Left renal pelvis (tissue), 4 donors: Measurements from ENCODE around the gene NOXA1. TPM values are rescaled to one million over a fixed set of nuclear protein-coding genes. Genes with fewer than 3 reads are reported as not detected.
"Not testable (repeated sequence)": the region's sequence is repeated elsewhere in the genome, so short reads cannot be mapped to it uniquely, and the experiment has no call there.

ENCODE experiments used
- DNase-seq, 4 donors: peaks; one replicate each; pipeline ENCODE4 v3.0.0-alpha.2; 2013; ENCODE audit warnings: low read depth in 4 of 4, low spot score in 3 of 4
- polyA plus RNA-seq, 4 donors: library from polyadenylated mRNA; unstranded; fragments of 120-200 nt; gene quantifications; one replicate each; pipeline ENCODE4 v1.2.1, GENCODE V29; 2013; ENCODE audit not compliant: insufficient read length in 4 of 4

Gene NOXA1
- polyA plus RNA-seq, 4 donors: 2.5 to 10.9 (median 4.3) TPM

- no peak for DNase-seq
These were observed 13.8 kb downstream of the NOXA1 start for GRCh38 chr9:137436761-137437600.

GRCh38 chr9:137437691-137438590 lies 14.7 kb downstream of the NOXA1 start:
- no peak for DNase-seq

- no peak for DNase-seq
These were observed 15.5 kb downstream of the NOXA1 start for GRCh38 chr9:137438591-137439157.

DNA sequence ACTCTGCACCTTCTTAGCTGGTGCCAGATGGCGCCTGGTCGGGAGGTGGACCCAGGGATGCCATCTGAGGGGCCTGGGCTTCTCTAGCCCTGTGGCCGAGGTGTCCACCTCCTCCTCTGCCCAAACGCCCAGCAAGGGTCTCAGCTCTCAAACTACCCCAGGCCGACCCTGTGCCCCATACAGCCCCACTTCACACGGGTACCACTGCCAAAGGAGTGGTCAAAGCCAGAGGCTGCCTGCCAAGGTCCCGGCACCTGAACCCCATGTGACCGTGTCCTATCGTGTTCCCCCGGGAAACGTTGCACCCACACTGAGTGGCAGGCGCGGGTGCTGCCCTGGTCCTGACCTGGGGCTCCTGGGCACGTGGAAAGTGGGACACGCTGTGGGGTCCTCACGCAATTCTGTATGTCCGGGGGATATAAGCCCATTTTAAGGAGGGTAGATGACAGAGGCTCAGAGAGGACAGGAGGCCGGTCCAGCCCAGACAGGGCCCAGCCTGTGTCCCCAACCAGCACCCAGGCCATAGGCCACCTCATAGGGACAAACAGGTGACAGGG lies 16.0 kb downstream of the NOXA1 start:
- no peak for DNase-seq

GRCh38 chr9:137441289-137441934 lies 18.2 kb downstream of the NOXA1 start, which contains the start of gene ENTPD8:
TSS of gene ENTPD8 (minus strand) at chr9:137441357. CDS start at chr9:137438285, 3,072 bp downstream.
- no peak for DNase-seq

- no peak for DNase-seq
These were observed 18.7 kb downstream of the NOXA1 start for GRCh38 chr9:137441935-137442321.

GRCh38 chr9:137444106-137444790 lies 21.1 kb downstream of the NOXA1 start:
- no peak for DNase-seq

- DNase-seq: no peak
These were observed 22.1 kb downstream of the NOXA1 start for GRCh38 chr9:137445275-137445807.

DNA sequence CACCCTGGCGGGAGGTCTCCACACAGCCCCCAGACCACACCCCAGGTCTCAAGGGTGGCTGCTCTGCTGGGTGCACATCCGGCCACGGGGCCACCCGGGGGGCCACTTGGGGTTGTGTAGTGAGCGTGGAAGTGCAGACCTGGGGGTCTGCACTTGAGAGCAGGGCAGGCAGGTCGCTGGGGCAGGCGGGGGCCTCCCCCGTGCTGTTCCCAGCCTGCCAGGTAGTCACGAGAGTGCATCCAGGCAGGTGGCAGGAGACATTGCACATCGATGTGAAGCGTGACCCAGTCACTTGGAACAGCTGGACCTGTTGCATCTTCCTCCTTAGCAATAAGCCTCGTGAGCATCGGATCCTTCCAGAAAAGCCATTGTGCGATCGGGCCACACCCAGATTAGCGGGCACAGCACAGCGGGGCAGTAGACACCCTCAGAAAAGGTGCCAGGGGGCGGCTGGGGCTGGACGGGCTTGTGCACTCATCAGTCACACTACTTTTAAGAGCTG lies 22.8 kb downstream of the NOXA1 start:
- DNase-seq: no peak

DNA sequence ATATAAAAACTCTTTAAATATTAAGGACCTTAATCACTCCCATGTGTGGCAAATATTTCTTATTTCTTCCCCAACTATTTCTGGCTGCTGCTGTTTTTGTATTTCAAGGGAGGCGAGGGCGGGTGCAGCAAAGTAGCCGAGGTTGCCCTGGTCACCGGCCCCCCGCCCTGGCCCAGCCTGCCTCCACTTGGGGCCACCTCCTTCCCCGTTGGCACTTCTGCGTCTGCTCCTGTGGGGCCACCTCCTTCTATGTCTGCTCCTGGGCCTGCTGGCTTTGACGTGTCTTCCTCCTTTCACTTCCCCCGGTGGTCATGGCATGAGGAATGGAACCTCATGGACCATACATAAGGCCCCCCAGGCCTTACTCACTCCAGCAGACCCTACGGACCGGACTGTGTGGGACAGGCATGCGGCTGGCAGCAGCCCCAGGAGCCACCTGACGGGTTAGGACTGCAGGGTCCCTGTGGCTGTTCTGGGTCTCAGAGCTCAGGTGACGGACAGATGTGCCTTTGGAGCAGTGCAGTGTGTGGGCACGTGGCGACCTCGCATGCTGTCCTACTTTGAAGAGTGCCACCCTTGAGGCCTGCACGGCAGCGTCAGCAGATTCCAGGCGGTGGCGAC lies 23.8 kb downstream of the NOXA1 start:
- DNase-seq: no peak

GRCh38 chr9:137447722-137448601 lies 24.8 kb downstream of the NOXA1 start:
- no peak for DNase-seq

DNA sequence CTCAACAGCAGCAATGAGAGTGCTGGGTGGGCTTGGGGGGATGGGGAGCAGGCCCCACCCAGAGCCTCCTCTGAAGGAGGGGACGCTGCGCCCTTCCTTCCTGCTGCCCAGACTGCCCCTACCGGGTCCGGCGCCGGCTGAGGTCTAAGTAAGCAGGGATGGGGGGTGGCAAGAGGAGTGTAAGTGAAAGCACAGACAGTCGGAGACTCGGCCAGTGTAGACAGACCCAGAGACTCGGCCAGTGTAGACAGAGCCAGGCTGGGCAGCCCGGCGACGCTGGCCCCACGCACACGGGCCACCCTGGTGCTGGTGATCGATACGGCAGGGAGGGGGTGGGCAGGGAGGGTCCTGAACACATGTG lies 25.4 kb downstream of the NOXA1 start:
- no peak for DNase-seq

DNA sequence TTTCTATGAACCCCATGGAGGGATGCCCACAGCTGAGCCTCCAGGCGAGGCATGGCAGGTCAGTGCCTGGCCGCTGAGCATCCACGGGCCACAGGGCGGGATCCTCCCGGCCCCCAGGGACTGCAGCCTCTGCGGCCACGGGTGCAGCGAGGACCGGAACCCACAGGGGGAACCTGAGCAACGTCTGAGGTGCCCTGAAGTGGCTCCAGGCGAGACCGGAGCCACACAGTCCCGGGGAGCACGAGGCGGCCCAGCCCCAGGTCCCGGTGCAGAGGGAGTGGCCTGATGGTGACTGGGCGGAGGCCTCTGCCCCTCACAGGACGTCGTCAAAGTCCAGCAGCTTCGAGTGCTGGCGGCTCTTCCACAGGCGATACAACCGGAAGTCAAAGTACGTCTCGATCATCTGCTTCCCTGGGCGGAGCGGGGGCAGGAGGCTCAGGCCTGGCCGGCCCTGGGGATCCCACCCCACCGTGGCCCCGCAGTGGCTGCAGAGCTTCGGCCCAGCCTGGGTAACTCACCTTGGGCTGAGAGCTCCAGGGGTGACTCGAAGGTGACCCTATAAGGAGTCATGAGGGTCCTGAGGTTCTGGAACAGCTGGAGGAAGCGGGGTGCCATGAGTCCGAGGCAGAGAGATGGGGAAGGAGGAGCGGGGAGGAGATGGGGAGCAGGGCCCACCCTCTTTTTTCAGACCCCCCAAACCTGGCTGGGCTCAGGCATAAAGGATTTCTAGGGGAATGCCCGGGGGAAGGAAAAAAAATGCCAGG lies 26.1 kb downstream of the NOXA1 start:
- no peak for DNase-seq

GRCh38 chr9:137449931-137450538 lies 26.8 kb downstream of the NOXA1 start:
- DNase-seq: no peak

DNA sequence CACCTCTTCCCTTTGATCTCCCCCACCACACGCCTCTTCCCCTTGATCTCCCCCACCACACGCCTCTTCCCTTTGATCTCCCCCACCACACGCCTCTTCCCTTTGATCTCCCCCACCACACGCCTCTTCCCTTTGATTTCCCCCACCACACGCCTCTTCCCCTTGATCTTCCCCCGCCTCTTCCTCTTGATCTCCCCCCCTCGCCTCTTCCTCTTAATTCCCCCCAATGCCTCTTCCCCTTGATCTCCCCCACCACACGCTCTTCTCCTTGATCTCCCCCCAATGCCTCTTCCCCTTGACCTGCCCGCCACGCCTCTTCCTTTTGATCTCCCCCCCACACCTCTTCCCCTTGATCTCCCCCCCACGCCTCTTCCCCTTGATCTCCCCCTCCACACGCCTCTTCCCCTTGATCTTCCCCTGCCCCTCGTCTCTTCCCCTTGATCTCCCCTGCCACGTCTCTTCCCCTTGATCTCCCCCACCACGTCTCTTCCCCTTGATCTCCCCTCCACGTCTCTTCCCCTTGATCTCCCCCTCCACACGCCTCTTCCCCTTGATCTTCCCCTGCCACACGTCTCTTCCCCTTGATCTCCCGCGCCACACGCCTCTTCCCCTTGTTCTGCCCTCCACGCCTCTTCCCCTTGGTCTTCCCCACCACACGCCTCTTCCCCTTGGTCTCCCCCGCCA lies 27.5 kb downstream of the NOXA1 start:
- DNase-seq: not testable (repeated sequence)
